IPS-NIHi7 (cell line): Measurements from ENCODE around the gene SH3BGR.
"Not testable (repeated sequence)": the region's sequence is repeated elsewhere in the genome, so short reads cannot be mapped to it uniquely, and the experiment has no call there.

Experiments
- DNase-seq: peaks from one replicate; pipeline ENCODE4 v3.0.0; 2012; ENCODE audit warnings: mixed read lengths; ENCODE audit errors: extremely low spot score

The SH3BGR gene

GRCh38 chr21:39515684-39516472 lies 64.1 kb downstream of the SH3BGR start:
- no peak for DNase-seq

- DNase-seq: peak; percentile 95
Measured at GRCh38 chr21:39518055-39518846, 66.5 kb downstream of the SH3BGR start.

DNA sequence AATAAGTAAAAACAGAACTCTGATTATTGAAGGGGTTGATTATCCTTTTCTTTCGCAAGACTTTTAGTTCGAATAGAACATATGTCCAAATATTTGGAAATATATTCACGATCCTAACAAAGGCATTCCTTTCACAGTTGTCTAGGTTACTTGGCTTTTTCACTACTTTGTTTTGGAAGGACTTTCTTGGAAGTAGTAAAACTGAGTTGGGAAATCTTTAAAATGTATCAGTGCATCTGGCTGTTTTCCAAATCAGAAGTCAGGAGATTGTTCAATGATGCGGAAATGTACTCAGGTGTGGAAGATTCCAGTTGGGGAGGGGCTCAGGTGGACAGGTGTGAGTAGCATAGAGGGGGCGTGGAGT lies 67.1 kb downstream of the SH3BGR start:
- DNase-seq: no peak

- DNase-seq: no peak
Measured at GRCh38 chr21:39519835-39520234, 68.1 kb downstream of the SH3BGR start.

DNA sequence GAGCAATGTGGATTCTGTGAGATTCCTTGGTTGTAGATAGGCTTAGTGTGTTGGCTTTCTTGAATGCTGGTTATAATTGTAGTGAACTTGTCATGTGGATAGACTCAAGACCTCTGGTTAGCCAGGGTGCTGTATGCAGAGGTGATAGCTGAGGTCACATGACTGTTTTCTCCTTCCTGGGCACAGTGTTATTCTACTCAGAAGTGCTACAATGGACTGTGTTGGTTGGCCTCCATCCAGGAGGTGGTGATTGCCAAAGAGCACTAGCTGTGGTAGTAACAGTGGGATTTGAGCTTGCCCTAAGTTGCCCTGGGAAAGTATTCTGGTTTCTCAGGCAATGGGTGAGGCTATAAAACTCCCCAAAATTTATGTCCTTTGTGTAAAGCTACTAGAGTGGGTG lies 71.6 kb downstream of the SH3BGR start:
- DNase-seq: no peak

DNA sequence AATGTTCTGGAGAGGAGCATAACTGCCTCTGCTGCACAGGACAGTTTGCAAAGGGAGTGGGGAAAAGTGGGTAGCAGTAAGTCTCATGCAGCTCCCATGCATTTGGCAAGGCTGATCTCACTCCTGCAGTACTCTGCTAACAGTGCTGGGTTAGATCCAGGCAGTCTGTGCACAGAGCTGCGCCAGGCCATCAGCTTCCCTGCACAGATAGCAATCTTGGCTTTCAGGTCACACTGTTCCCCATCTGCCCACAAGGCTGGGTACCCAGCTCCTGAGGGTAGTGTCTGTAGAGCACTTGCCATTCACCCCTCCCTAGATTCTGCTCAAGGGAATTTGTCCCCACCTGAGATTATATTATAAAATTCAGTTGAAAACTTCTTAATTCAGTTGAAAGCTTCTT lies 72.1 kb downstream of the SH3BGR start:
- no peak for DNase-seq

- DNase-seq: no peak
Measured at GRCh38 chr21:39525129-39525528, 73.4 kb downstream of the SH3BGR start.

- DNase-seq: no peak
Measured at GRCh38 chr21:39525601-39526000, 73.8 kb downstream of the SH3BGR start.

- DNase-seq: no peak
Measured at GRCh38 chr21:39527067-39527595, 75.4 kb downstream of the SH3BGR start.

- DNase-seq: no peak
Measured at GRCh38 chr21:39527664-39528381, 76.1 kb downstream of the SH3BGR start.

GRCh38 chr21:39529026-39529425 lies 77.3 kb downstream of the SH3BGR start:
- DNase-seq: peak; percentile 53

DNA sequence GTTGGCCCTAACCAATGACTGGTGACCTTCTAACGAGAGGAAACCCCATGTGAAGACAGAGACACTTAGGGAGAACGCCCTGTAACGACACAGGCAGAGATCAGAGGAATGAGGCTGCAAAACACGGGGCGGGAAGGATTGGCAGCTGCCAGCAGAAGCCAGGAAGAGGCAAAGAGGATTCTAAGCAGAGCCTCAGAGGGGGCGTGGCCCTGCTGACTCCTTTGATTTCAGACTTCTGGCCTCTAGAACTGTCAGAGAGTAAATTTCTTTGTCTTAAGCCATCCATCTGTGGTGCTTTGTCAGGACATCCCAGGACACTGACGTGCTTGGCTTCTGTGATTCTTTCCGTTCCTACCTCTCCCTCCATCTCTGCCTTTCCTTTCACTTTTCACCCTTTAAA lies 79.3 kb downstream of the SH3BGR start:
- DNase-seq: peak; percentile 46

GRCh38 chr21:39531840-39532239 lies 80.1 kb downstream of the SH3BGR start:
- no peak for DNase-seq

GRCh38 chr21:39533545-39534380 lies 82.0 kb downstream of the SH3BGR start:
- no peak for DNase-seq

DNA sequence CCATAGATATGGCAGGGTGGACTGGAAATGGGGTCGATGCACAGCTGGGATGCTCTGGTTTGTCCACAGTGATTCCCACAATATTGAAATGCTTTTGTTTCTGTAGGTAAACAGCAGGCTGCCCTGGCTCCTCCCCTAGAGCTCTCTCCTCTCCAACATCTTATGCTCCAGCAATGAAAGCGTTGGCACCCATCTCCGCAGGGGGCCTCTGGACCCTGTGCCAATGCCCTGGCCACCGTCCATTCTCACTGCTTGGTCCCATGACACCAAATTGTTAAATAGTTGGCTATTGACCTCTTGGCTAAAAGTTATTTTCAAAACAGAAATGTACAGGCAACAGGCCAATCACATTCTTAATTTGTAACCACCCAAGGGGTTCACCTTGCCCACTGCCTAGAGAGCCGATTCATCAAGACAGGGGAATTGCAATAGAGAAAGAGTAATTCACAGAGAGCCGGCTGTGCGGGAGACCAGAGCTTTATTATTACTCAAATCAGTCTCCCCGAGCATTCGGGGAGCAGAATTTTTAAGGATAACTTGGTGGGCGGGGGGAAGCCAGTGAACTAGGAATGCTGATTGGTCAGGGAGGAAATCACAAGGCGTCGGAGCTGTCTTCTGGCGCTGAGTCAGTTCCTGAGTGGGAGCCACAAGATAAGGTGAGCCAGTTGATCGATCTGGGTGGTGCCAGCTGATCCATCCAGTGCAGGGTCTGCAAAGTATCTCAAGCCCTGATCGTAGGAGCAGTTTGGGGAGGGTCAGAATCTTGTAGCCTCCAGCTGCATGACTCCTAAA lies 84.1 kb downstream of the SH3BGR start:
- DNase-seq: no peak

GRCh38 chr21:39536835-39537234 lies 85.1 kb downstream of the SH3BGR start:
- DNase-seq: no peak

GRCh38 chr21:39537571-39537970 lies 85.8 kb downstream of the SH3BGR start:
- peak; percentile 64 for DNase-seq

DNA sequence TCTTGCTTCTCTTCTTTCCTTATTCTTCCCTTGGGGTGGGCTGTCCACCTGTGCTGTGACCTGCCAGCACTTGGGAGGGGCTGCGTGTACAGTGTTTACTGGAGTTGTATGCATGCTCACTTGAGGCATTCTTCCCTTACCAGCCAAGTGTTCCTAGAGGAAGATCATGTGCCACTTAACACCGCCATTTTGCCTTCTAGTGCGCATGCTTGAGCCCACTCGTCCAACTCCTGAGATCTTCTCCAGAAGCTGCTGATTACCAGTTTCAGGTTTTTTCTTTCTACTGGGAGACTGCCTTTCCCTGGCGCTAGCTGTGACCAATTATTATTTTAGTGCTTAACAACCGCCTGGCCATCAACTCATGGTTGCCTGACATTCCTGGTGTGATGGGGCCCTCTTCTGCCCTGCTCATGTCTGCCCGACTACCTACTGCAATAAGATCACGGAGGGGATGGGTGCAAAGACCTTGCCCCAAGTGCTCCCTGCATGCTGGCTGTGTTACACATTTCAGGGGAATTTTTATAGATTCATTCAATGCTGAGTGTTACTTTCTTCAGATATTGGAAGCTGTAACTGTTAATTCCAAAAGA lies 86.8 kb downstream of the SH3BGR start:
- no peak for DNase-seq

DNA sequence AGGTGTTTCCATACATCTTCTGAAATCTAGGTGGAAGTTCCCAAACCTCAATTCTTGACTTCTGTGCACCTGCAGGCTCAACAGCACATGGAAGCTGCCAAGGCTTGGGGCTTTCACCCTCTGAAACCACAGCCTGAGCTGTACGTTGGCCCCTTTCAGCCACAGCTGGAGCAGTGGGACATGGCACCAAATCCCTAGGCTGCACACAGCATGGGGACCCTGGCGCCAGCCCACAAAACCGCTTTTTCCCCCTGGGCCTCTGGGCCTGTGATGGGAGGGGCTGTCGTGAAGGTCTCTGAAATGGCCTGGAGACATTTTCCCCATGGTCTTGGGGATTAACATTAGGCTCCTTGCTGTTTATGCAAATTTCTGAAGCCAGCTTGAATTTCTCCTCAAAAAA lies 88.6 kb downstream of the SH3BGR start:
- not testable (repeated sequence) for DNase-seq

GRCh38 chr21:39542736-39543135 lies 91.0 kb downstream of the SH3BGR start:
- no peak for DNase-seq
